ENCODE data around the gene NME4.

The NME4 gene

DNA sequence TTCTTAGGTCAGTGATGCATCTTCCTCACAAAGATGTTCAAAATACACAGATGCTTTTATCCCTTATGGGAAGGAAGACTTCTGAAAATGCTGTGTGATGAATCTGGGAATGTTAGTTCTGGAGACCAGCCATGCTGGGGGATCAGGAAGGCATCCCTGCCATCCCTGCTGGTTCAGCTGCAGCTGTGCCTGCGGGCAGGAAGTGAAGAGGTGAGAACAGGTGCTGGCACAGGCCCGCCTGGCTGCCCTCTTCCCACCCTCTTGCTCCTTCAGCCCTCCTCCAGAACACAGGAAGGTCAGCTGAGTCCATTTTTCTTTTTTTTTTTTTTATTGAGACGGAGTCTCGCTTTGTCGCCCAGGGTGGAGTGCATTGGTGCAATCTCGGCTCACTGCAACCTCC, 43.6 kb downstream of the NME4 start:
- no peak for DNase-seq

DNA sequence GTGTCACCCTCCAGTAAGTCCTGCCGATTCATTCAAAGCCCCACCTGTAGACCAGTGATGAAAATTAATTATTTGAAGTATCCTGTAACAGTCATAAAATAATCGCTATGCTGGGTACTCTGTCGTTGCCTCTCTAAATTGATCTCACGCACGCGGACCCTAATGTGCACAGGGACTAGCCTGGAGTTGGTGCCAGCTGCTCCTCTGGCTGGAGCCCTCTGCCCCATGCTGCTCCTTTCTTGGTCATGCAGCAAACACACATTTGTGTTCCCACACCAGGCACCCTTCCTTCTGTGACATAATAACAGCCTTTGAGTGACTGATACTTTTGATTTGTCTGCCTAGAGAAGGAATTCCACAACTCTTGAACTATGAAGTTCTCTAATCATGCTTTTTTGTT, 44.4 kb downstream of the NME4 start:
- DNase-seq: no peak

DNA sequence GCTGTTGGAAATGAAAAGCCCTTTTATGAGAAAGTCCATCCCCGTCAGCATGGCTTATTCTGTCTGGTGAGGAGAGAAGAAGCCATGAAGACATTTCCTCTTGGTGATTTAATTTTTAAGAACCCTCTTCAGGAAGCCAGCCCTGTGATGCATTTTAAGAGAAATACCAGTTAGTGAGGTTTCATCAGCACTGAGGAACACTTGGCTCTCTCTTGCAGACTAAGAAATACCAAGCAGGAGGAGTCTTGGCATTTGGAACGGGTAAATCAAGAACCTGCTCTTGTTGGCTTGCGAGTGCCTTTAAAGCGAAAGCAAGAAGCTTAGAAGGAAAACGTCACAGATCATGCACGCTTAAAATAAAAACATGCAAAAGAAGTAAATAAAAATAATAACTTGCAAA, 46.0 kb downstream of the NME4 start:
- DNase-seq: no peak

DNA sequence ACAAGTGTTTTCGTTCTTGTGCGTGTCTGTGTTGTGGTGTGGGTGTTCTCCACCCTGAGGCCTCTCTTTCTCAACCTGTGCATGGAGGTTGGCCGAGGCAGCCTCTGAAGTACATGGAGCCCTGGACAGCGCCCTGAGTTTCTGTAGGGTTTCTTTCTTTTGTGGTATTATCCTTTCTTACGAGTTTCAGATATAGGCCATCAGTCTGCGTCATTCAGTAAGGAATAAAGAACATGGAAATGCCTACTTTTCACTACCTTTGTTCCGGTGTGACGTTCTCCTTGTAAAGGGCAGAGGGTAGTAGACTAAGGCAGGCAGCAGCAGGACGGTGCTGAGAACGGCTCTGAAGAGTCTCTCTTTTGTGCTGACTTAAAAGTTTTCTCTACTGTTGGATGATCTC, 47.0 kb downstream of the NME4 start:
- no peak for DNase-seq

DNA sequence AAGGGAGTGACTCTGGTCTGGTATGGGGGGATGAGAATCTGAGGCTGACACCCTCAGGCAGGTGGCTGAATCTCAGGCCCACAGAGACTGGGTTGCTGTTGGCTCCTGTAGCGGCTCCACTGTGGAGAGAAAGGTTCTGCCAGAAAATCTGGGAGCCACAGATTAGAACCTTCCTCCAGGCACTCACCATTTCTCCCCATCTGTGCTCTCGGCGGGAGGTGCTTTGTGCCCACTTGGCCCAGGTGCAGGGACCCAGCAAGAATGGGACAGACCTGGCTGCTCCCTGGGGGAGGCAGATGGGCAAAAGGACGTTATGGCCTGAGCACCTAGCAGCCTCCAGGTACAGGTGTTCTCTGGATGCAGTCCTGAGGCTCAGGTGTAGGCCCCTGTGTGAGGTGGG, 48.6 kb downstream of the NME4 start:
- DNase-seq: no peak

Measured in hematopoietic multipotent progenitor cell treated with erythropoietin and hydrocortisone succinate and interleukin-3 and kit ligand, for 8 days (in vitro differentiated cells).